Measurements from ENCODE around the gene WDR20. TPM values are rescaled to one million over a fixed set of nuclear protein-coding genes. Genes with fewer than 3 reads are reported as not detected.

WDR20 gene
- total RNA-seq, 3 donors from 2014 or later, result 19.5 to 42.0 (median 24.6) TPM

GRCh38 chr14:102225386-102225785 is 85.7 kb downstream of the WDR20 start:
- Histone ChIP-seq H3K4me3 (no peak overlapping the region), H3K27me3 (no peaks in the 10 kb centered on the region), H3K36me3 (no peaks in the 10 kb centered on the region), H3K27ac (no peak overlapping the region), H3K9me3 (no peaks in the 10 kb centered on the region), H3K4me1 (no peaks in the 10 kb centered on the region)
- intact Hi-C loops (cut with DNase I; ENCODE audit: low total_unique reads), result no loop called here
- no peak for DNase-seq (ENCODE audit: low spot score in 2 of 2)
- TF ChIP-seq, protein P1, sequence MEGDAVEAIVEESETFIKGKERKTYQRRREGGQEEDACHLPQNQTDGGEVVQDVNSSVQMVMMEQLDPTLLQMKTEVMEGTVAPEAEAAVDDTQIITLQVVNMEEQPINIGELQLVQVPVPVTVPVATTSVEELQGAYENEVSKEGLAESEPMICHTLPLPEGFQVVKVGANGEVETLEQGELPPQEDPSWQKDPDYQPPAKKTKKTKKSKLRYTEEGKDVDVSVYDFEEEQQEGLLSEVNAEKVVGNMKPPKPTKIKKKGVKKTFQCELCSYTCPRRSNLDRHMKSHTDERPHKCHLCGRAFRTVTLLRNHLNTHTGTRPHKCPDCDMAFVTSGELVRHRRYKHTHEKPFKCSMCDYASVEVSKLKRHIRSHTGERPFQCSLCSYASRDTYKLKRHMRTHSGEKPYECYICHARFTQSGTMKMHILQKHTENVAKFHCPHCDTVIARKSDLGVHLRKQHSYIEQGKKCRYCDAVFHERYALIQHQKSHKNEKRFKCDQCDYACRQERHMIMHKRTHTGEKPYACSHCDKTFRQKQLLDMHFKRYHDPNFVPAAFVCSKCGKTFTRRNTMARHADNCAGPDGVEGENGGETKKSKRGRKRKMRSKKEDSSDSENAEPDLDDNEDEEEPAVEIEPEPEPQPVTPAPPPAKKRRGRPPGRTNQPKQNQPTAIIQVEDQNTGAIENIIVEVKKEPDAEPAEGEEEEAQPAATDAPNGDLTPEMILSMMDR (IDR thresholded peaks at IDR 0.05), result no peak
- no peak for TF ChIP-seq POLR2AphosphoS5 (IDR thresholded peaks at IDR 0.05)
- TF ChIP-seq POLR2A (IDR thresholded peaks at IDR 0.05), result no peak

DNA sequence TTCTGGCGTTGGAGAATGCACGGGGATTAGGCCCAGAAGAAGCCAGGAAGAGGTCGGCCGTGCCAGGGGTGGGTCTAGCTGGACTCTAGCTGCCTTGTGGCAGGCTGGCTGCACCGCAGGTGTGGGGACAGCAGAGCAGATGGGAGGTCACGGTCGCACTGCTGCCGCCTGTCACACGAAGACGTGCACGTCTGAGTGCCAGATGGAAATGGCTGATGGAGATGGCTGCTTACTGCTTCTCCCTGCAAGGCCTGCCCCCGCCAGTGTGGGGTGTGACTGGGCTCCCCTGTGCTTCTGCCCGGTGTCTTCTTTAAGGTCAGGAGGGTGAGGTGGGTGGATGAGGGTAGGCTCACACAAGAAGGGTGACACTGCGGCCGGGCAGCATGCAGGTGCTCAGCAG is 86.2 kb downstream of the WDR20 start:
- no peak for DNase-seq (ENCODE audit: low spot score in 2 of 2)
- no peaks in the 10 kb centered on the region for H3K4me1 ChIP-seq
- H3K36me3 ChIP-seq, result no peaks in the 10 kb centered on the region
- no peaks in the 10 kb centered on the region for H3K9me3 ChIP-seq
- H3K4me3 ChIP-seq, result no peak overlapping the region
- intact Hi-C loops (cut with DNase I; ENCODE audit: low total_unique reads), result no loop called here
- no peaks in the 10 kb centered on the region for H3K27me3 ChIP-seq
- no peak overlapping the region for H3K27ac ChIP-seq
- TF ChIP-seq POLR2A (IDR thresholded peaks at IDR 0.05), result no peak
- TF ChIP-seq, protein P1 (IDR thresholded peaks at IDR 0.05), result no peak
- TF ChIP-seq POLR2AphosphoS5 (IDR thresholded peaks at IDR 0.05), result no peak

- DNase-seq (ENCODE audit: low spot score in 2 of 2), result no peak
Observed at GRCh38 chr14:102226356-102227125, 86.8 kb downstream of the WDR20 start.

GRCh38 chr14:102227184-102227964 is 87.7 kb downstream of the WDR20 start:
- H3K4me3 ChIP-seq, result peak overlapping the region in 2 of 3 donors; percentile 16 to 53
- no peaks in the 10 kb centered on the region for H3K27me3 ChIP-seq
- H3K4me1 ChIP-seq, result no peaks in the 10 kb centered on the region
- intact Hi-C loops (cut with DNase I; ENCODE audit: low total_unique reads), result no loop called here
- no peaks in the 10 kb centered on the region for H3K36me3 ChIP-seq
- DNase-seq (ENCODE audit: low spot score in 2 of 2), result no peak
- no peak overlapping the region for H3K27ac ChIP-seq
- TF ChIP-seq POLR2A (IDR thresholded peaks at IDR 0.05) (no peak), POLR2AphosphoS5 (IDR thresholded peaks at IDR 0.05) (no peak)
- TF ChIP-seq, protein P1 (IDR thresholded peaks at IDR 0.05), result no peak
- H3K9me3 ChIP-seq, result no peaks in the 10 kb centered on the region

More at GRCh38 chr14:102226356-102227125, 86.8 kb downstream of the WDR20 start:
- Histone ChIP-seq H3K27me3 (no peaks in the 10 kb centered on the region), H3K9me3 (no peaks in the 10 kb centered on the region), H3K4me1 (no peaks in the 10 kb centered on the region), H3K36me3 (no peaks in the 10 kb centered on the region), H3K4me3 (no peak overlapping the region), H3K27ac (no peak overlapping the region)
- intact Hi-C loops (cut with DNase I; ENCODE audit: low total_unique reads), result no loop called here
- TF ChIP-seq, protein P1 (IDR thresholded peaks at IDR 0.05), result no peak

Measured in breast epithelium (tissue), 4 donors.